ENCODE results near the gene C11orf91. TPM values are rescaled to one million over a fixed set of nuclear protein-coding genes. Genes with fewer than 3 reads are reported as not detected.

Gene C11orf91
- polyA plus RNA-seq, 1 donor = not detected

DNA sequence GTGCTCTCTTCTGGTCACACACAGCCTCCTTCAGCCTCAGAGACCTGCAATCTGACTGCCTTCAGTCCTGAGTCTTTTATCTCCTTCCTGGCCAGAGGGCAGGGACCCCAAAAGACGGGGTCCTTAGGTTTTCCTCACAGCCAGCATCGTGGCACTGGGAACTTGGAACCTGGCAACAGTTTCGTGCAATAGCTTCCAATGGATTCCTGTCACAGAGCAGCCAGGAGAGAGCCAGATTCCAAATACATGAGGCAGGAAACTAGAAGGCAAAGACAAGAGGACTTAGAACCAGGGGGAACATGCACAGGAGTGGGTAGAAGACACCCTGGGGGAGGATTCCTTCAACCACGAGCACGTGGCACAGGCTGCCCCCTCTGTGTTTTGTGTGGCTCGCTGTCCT is 48.6 kb downstream of the C11orf91 start:
- DNase-seq (ENCODE audit: low read depth) = no peak

- DNase-seq (ENCODE audit: low read depth) = no peak
These were observed 49.1 kb downstream of the C11orf91 start for GRCh38 chr11:33651555-33651954.

- no peak for DNase-seq (ENCODE audit: low read depth)
These were observed 50.7 kb downstream of the C11orf91 start for GRCh38 chr11:33649944-33650343.

Other genes starting within 250 kb of the C11orf91 start
- 105 TPM for gene CD59, start 35.6 kb upstream of the C11orf91 start, polyA plus RNA-seq (ENCODE audit: insufficient read length)
- gene FBXO3, start 73.7 kb upstream of the C11orf91 start, polyA plus RNA-seq (ENCODE audit: insufficient read length) = 22.9 TPM
- 13.6 TPM for gene LMO2, start 191.2 kb upstream of the C11orf91 start, polyA plus RNA-seq (ENCODE audit: insufficient read length)

All from forelimb muscle (tissue), 1 donor.